GM12892 (cell line): Measurements from ENCODE around the gene RAD51D.
"Not testable (repeated sequence)": the region's sequence is repeated elsewhere in the genome, so short reads cannot be mapped to it uniquely, and the experiment has no call there.

Experiments used
- POLR2A ChIP-seq: IDR thresholded peaks from 2 replicates; pipeline ENCODE4 v1.6.1; 2011; ENCODE audit warnings: low read depth, low read length, control low read depth
- POLR2AphosphoS5 ChIP-seq: IDR thresholded peaks from 2 replicates; pipeline ENCODE4 v1.6.1; 2011; ENCODE audit warnings: low read depth, low read length, control low read depth
- TAF1 ChIP-seq: IDR thresholded peaks from 2 replicates; pipeline ENCODE4 v1.6.1; 2011; ENCODE audit warnings: low read depth, mild to moderate bottlenecking, control low read depth, low read length, borderline replicate concordance

- not testable (repeated sequence) for TF ChIP-seq POLR2AphosphoS5, POLR2A, TAF1
Observed at GRCh38 chr17:35090707-35091106, 29.0 kb downstream of the RAD51D start.
